CD4-positive, alpha-beta memory T cell (primary cell): ENCODE data around the gene CREBBP. TPM values are rescaled to one million over a fixed set of nuclear protein-coding genes. Genes with fewer than 3 reads are reported as not detected.

Experiments used
- CTCF ChIA-PET: fragments of 350-600 bp; sonication (Branson Sonifier 250); formaldehyde crosslinking; loops from one replicate; lab custom pipeline; 2021; ENCODE audit warnings: inconsistent platforms; ENCODE audit not compliant: partially characterized antibody; lab: Charles Lee
- POLR2A ChIA-PET: fragments of 350-600 bp; sonication (Branson Sonifier 250); formaldehyde crosslinking; loops from one replicate; lab custom pipeline; 2021; ENCODE audit not compliant: partially characterized antibody; lab: Charles Lee
- DNase-seq, 5 donors: peaks; one replicate each; pipeline versions ENCODE4 v3.0.0 to v3.0.0-alpha.2; 2020 to 2022; ENCODE audit warnings: mixed read lengths in 1 of 5
- H3K27ac ChIP-seq: one replicate; pipeline ENCODE4 v1.7.0; 2013; ENCODE audit warnings: low read depth, low read length
- H3K27me3 ChIP-seq: 2 replicates; pipeline ENCODE4 v1.7.0; 2013; ENCODE audit warnings: mild to moderate bottlenecking, low read length, moderate library complexity; ENCODE audit not compliant: insufficient read depth
- H3K36me3 ChIP-seq: 2 replicates; pipeline ENCODE4 v1.7.0; 2013; ENCODE audit warnings: mild to moderate bottlenecking, low read length, moderate library complexity; ENCODE audit not compliant: insufficient read depth
- H3K4me1 ChIP-seq: 2 replicates; pipeline ENCODE4 v1.7.0; 2013; ENCODE audit warnings: mild to moderate bottlenecking, low read length, moderate library complexity; ENCODE audit not compliant: insufficient read depth
- H3K4me3 ChIP-seq, 2 donors: one replicate each; pipeline ENCODE4 v1.7.0; 2013; ENCODE audit warnings: low read length in 2 of 2, mild to moderate bottlenecking in 1 of 2
- H3K9me3 ChIP-seq, 2 donors: one replicate each; pipeline ENCODE4 v1.7.0; 2013; ENCODE audit warnings: low read length in 2 of 2, control low read depth in 1 of 2; ENCODE audit not compliant: control insufficient read depth in 1 of 2
- H3K27ac Mint-ChIP-seq, 7 donors: one replicate each; pipeline ENCODE4 v1.8.0; 2020 to 2021; ENCODE audit warnings: mixed read lengths in 7 of 7, mild to moderate bottlenecking in 6 of 7, inconsistent platforms in 3 of 7, moderate library complexity in 3 of 7
- H3K27me3 Mint-ChIP-seq, 2 donors: one replicate each; pipeline ENCODE4 v1.8.0; 2020 to 2021; ENCODE audit warnings: mixed read lengths in 2 of 2
- H3K36me3 Mint-ChIP-seq, 2 donors: one replicate each; pipeline ENCODE4 v1.8.0; 2020 to 2021; ENCODE audit warnings: mixed read lengths in 2 of 2, inconsistent platforms in 1 of 2, mild to moderate bottlenecking in 1 of 2
- H3K4me1 Mint-ChIP-seq, 4 donors: one replicate each; pipeline ENCODE4 v1.8.0; 2020 to 2021; ENCODE audit warnings: mixed read lengths in 4 of 4, mild to moderate bottlenecking in 1 of 4
- H3K4me3 Mint-ChIP-seq, 8 donors: one replicate each; pipeline ENCODE4 v1.8.0; 2020 to 2021; ENCODE audit warnings: mixed read lengths in 8 of 8, mild to moderate bottlenecking in 7 of 8, moderate library complexity in 6 of 8, inconsistent platforms in 3 of 8
- H3K9me3 Mint-ChIP-seq, 8 donors: one replicate each; pipeline ENCODE4 v1.8.0; 2020 to 2021; ENCODE audit warnings: mixed read lengths in 8 of 8, mild to moderate bottlenecking in 5 of 8, inconsistent platforms in 3 of 8, moderate library complexity in 1 of 8
- intact Hi-C: fragments of 100-400 bp; cut with micrococcal nuclease; formaldehyde crosslinking; loops from one replicate; pipeline ENCODE4 v1.15.1; 2023
- polyA plus RNA-seq, 2 donors: library from polyadenylated mRNA; unstranded; fragments of 300-500 nt; fragmentation: Illumina TruSeq; gene quantifications; one replicate each; pipeline ENCODE4 v1.2.3, GENCODE V29; 2021
- total RNA-seq, 2 experiments: library from RNA; stranded (reverse); gene quantifications; one replicate each; pipeline ENCODE4 v1.2.3, GENCODE V29; 2021

CREBBP gene
- total and polyA plus RNA-seq, 4 experiments from 2014 or later = 0.60 to 133 (median 68.3) TPM

DNA sequence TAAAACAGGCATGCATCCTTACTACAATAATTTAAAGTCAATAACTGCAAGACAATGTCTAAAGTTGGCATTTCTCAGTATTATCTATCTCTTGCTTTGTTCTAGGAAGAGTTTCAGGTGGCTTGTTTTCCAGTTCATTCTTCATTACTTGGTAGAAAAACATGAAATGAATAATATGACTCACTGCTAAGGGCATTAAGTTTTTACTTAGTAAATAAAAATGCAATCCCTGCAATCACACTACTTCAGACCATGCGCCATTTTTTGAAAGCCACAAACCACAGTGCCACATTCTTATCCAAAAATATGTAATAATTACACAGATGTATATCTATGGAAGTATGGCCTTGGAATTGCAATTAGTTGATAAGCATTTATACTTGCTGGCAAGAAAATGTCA is 55.4 kb downstream of the CREBBP start:
- Mint-ChIP-seq H3K4me3 (peak overlapping the region in 6 of 8 donors; percentile 47 to 79 (median 64)), H3K9me3 (no peaks in the 10 kb centered on the region), H3K27ac (peak overlapping the region in 1 of 7 donors; percentile 43), H3K4me1 (peaks cover 69 to 96% (median 80%) of the 10 kb centered on the region in 4 donors), H3K36me3 (peaks cover 11 to 14% of the 10 kb centered on the region in 2 donors), H3K27me3 (no peaks in the 10 kb centered on the region)
- Histone ChIP-seq H3K36me3 (no peaks in the 10 kb centered on the region), H3K27me3 (no peaks in the 10 kb centered on the region), H3K27ac (no peak overlapping the region), H3K4me3 (no peak overlapping the region), H3K9me3 (no peaks in the 10 kb centered on the region), H3K4me1 (peaks cover 85% of the 10 kb centered on the region)
- intact Hi-C loops = no loop called here
- no peak for DNase-seq
- ChIA-PET CTCF (no interaction called here), POLR2A (no interaction called here)

DNA sequence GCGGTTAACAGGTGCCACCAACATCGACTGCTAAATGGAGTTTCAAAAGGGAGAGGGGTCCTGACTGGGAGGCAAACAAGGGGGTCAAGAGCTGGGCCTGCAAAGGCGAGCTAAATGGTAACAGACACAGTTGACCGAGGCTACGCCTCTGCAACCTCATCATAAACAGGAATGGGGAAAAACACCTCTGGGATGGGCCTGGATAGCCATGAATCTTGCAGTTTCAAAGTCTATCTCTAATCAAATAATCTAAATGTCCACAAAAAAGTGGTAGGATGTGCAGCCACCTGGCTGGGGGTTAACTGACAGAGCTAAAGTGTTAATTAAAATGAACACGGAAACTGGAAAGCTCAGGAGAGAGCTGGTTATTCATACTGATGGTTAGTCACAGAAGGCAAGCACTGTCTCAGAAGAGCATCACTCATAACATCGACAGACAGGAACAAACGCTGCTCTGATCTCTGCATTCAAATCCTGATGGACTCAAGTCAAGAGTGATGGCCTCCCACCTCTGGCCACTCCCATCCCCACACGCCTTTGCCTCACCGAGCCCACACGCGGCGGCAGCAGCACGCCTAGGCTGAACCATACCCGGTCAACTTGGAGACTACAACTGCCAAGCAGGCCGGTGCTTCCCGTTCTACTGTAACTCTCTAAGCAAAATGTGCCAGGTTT is 56.3 kb downstream of the CREBBP start:
- Mint-ChIP-seq H3K9me3 (no peaks in the 10 kb centered on the region), H3K27ac (peak overlapping the region; percentile 19 to 77 (median 48)), H3K27me3 (no peaks in the 10 kb centered on the region), H3K4me1 (peaks cover 72 to 96% (median 82%) of the 10 kb centered on the region in 4 donors), H3K36me3 (peaks cover 7 to 12% of the 10 kb centered on the region in 2 donors), H3K4me3 (peak overlapping the region in 7 of 8 donors; percentile 27 to 79 (median 64))
- POLR2A ChIA-PET = interaction anchor here (0.5 kb wide), 1 partner anchor 138 kb away, joined by 3 read pairs; no protein-coding TSS in a partner anchor
- H3K9me3 ChIP-seq = no peaks in the 10 kb centered on the region
- no peaks in the 10 kb centered on the region for H3K36me3 ChIP-seq
- H3K4me1 ChIP-seq = peaks cover 89% of the 10 kb centered on the region
- no peak for DNase-seq
- no peak overlapping the region for H3K4me3 ChIP-seq
- intact Hi-C loops = no loop called here
- CTCF ChIA-PET = no interaction called here
- no peak overlapping the region for H3K27ac ChIP-seq
- H3K27me3 ChIP-seq = no peaks in the 10 kb centered on the region

DNA sequence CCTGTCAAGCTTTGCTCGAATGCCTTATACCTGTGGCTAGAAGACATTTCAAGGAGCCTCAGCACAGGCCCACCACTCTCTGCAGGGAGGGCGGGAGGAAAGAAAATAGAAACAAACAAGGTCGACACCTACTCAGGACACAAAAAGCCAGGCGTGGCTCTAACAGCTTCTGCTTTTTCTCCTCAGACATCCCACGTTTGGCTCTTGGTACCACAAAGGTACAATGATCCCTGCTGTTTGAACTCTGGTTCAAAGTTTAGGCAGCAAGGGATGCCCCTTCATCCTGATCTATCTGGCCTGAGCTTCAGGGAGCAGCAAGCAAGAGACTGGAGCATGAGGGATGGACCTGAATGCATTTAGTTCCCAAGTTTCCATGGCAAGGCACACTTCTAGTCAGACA is 57.1 kb downstream of the CREBBP start:
- H3K4me3 ChIP-seq = no peak overlapping the region
- intact Hi-C loops = no loop called here
- H3K36me3 ChIP-seq = no peaks in the 10 kb centered on the region
- H3K4me1 ChIP-seq = peaks cover 94% of the 10 kb centered on the region
- CTCF ChIA-PET = no interaction called here
- POLR2A ChIA-PET = interaction anchor here (0.5 kb wide), 1 partner anchor 139 kb away, joined by 3 read pairs; no protein-coding TSS in a partner anchor
- H3K27ac ChIP-seq = no peak overlapping the region
- no peaks in the 10 kb centered on the region for H3K27me3 ChIP-seq
- Mint-ChIP-seq H3K36me3 (peaks cover 7 to 8% of the 10 kb centered on the region in 2 donors), H3K4me3 (peak overlapping the region in 7 of 8 donors; percentile 27 to 79 (median 64)), H3K9me3 (no peaks in the 10 kb centered on the region), H3K27me3 (no peaks in the 10 kb centered on the region), H3K4me1 (peaks cover 79 to 97% (median 85%) of the 10 kb centered on the region in 4 donors), H3K27ac (peak overlapping the region in 6 of 7 donors; percentile 19 to 81 (median 52))
- no peaks in the 10 kb centered on the region for H3K9me3 ChIP-seq
- DNase-seq = no peak

DNA sequence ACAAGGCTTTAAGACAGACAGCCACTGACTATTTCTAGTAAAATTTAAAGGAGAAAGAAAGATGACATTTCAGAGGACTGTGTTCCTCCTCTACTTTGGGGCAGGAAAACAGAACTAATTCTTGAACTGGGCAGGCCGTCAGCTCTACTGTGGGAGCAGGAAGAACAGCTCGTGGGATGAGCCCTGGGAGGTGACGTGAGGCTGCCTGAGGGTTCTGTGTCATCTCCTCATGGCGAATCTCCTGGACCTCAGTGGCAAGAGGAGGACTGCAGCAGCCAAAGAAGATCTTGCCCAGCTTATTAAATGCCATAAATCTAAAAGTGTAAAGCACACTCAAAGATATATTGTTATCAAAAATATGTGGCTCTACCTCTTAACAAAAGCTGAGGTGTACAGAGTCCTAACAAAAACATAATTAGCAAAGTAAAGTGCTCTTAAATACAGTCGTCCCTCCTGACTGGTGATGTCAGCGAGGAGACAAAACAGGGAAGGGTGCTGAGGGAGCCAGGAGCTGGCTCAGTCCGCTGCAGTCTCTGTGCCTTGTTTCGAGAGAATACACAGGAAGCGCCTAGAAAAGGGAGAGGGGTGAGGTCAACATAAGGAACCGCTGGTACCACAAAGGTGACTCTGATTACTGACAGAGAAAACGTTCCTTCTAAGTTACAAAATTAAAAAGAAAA is 58.0 kb downstream of the CREBBP start:
- Mint-ChIP-seq H3K4me1 (peaks cover 84 to 100% (median 90%) of the 10 kb centered on the region in 4 donors), H3K36me3 (peaks cover 7 to 8% of the 10 kb centered on the region in 2 donors), H3K9me3 (no peaks in the 10 kb centered on the region), H3K4me3 (peak overlapping the region in 7 of 8 donors; percentile 58 to 79 (median 72)), H3K27ac (peak overlapping the region in 3 of 7 donors; percentile 19 to 82 (median 39)), H3K27me3 (no peaks in the 10 kb centered on the region)
- H3K4me1 ChIP-seq = peaks cover 99% of the 10 kb centered on the region
- DNase-seq = no peak
- H3K27ac ChIP-seq = no peak overlapping the region
- POLR2A ChIA-PET = no interaction called here
- CTCF ChIA-PET = no interaction called here
- H3K4me3 ChIP-seq = no peak overlapping the region
- H3K9me3 ChIP-seq = no peaks in the 10 kb centered on the region
- H3K36me3 ChIP-seq = no peaks in the 10 kb centered on the region
- intact Hi-C loops = no loop called here
- no peaks in the 10 kb centered on the region for H3K27me3 ChIP-seq

DNA sequence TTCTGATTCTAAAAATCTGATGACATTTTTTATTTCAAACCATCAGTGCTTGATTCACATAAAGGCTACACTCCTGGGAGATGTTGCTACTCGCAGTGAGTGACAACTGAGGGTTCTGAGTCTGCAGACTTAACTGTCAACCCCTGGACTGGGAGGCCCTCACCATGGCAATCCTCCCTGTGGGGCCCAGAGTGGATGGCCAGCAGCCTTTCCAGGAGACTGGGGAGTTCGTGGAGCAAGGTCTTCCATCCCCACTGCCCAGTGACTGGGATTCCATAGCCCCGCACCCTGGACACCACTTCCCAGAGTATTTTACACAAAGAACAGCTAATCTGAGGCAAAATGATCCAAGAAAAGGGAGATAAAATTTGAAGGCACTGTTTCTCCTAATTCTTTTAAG is 59.3 kb downstream of the CREBBP start:
- peaks cover 87 to 100% (median 96%) of the 10 kb centered on the region in 4 donors for H3K4me1 Mint-ChIP-seq
- peak overlapping the region in 3 of 8 donors; percentile 20 to 73 (median 20) for H3K4me3 Mint-ChIP-seq
- Histone ChIP-seq H3K27ac (no peak overlapping the region), H3K9me3 (no peaks in the 10 kb centered on the region), H3K27me3 (no peaks in the 10 kb centered on the region), H3K36me3 (no peaks in the 10 kb centered on the region), H3K4me1 (peaks cover 100% of the 10 kb centered on the region), H3K4me3 (no peak overlapping the region)
- ChIA-PET POLR2A (no interaction called here), CTCF (no interaction called here)
- no peak for DNase-seq
- H3K27ac Mint-ChIP-seq = peak overlapping the region in 1 of 7 donors; percentile 20
- H3K36me3 Mint-ChIP-seq = peaks cover 2 to 8% of the 10 kb centered on the region in 2 donors
- intact Hi-C loops = no loop called here
- no peaks in the 10 kb centered on the region for H3K27me3 Mint-ChIP-seq
- H3K9me3 Mint-ChIP-seq = no peaks in the 10 kb centered on the region

DNA sequence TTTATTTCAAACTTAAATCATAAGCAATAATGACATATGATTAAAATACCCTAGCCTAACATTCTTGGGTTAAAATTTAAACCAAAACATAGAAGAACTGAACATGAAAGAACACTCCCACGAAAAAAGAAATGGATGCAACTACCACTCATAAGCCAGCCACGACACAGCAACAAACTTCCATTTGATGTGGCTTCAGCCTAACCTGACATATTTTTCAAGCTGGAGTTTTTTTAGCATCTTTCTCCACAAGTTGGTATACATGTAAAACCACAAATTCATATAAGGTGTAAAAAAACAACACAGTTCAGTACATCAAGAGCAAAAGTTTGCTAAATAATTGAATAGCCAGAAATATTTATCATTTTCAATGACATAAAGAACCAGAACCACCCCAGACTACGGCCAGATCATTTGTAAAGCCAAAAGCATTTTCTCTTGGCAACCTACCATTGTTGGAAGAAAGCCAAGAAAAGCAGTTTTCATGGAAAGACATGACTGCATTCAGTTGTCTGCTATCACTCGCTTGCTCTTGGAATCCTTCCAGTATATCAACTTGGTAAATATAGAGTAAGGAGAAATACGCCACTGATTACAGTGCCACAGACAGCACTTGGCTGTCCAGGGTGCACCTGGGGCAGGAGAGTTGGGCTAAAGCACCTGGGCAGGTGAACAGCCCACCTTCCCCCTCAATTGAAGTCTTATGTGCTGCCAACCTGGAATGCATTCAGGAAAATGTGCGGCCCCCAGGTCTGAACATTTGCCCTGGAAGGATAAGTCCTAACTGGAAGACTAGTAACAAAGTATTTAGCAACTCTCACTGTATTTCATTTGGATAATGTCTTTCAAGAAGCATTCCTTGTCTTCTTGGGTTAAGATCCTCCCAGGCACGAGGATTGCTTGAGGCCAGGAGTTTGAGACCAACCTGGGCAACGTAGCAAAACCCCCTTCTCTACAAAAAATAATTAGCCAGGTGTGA is 60.5 kb downstream of the CREBBP start:
- Mint-ChIP-seq H3K27ac (peak overlapping the region; percentile 3 to 49 (median 43)), H3K27me3 (no peaks in the 10 kb centered on the region), H3K4me1 (peaks cover 81 to 96% (median 89%) of the 10 kb centered on the region in 4 donors), H3K36me3 (peaks cover 0 to 6% of the 10 kb centered on the region in 2 donors), H3K4me3 (peak overlapping the region in 7 of 8 donors; percentile 33 to 73 (median 57)), H3K9me3 (no peaks in the 10 kb centered on the region)
- intact Hi-C loops = no loop called here
- ChIA-PET POLR2A (interaction anchor here (1.4 kb wide), 1 partner anchor 31 kb away, joined by 4 read pairs; no protein-coding TSS in a partner anchor), CTCF (no interaction called here)
- Histone ChIP-seq H3K4me1 (peaks cover 94% of the 10 kb centered on the region), H3K9me3 (no peaks in the 10 kb centered on the region), H3K36me3 (no peaks in the 10 kb centered on the region), H3K27ac (no peak overlapping the region), H3K4me3 (no peak overlapping the region), H3K27me3 (no peaks in the 10 kb centered on the region)
- peak; percentile 33 to 50 (median 45) for DNase-seq
